HFF-Myc (cell line): ENCODE results near the gene KLHL22.

ENCODE experiments used
- DNase-seq: peaks from one replicate; pipeline ENCODE4 v3.0.0-alpha.2; 2011; ENCODE audit warnings: low read depth; ENCODE audit errors: extremely low read depth
- H3K4me3 ChIP-seq: replicated peaks from 2 replicates; pipeline ENCODE4 v1.5.1; 2011; ENCODE audit warnings: low read depth, mild to moderate bottlenecking, control low read depth, low read length
- CTCF ChIP-seq: IDR thresholded peaks from 2 replicates; pipeline ENCODE4 v1.5.1; 2012; ENCODE audit warnings: mild to moderate bottlenecking, low read depth, low read length, control low read depth; ENCODE audit errors: missing control alignments

The KLHL22 gene

DNA sequence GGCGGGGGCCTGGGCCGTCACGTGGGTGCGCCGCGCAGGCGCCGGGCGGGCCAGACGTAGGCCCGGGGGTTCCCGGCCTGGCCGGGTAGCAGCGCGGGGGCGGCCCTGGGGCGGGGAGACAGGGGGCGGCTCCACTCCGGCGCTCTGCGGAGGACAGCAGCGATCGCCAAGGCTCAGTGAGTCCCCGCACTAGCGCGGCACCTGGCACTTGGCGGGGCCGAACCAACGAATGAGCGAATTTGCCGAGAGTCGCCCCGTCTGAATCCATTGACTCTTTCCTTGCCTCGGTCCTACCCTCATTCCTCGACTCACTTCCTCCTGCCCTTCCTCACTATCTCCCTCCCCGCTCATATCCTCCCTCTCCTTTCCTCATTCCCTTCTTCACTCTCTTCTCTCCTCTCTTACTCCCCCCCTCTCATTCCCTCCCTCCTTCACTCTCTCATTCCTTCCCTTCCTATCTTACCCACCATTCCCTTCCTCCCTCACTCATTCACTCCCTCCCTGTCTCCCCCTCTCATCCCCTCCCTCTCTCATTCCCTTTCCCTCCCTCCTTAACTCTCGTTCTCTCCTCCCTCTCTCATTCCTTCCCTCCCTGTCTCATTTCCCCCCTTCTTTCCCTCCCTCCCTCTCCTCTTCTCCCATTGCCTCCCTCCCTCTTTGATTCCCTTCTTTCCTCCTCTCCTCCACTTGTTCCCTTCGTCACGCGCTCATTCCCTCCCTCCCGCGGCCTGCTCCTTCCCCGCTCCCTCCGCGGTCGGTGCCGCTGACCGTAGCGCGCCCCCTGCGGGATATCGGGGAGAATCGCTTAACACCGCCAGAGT is 476 bp upstream of the KLHL22 start:
- H3K4me3 ChIP-seq, result peak overlapping the region; percentile 62
- DNase-seq, result peak; percentile 46
- TF ChIP-seq CTCF, result peak; percentile 94

GRCh38 chr22:20491346-20491745 is 4.2 kb downstream of the KLHL22 start:
- no peak for TF ChIP-seq CTCF
- no peak overlapping the region for H3K4me3 ChIP-seq
- no peak for DNase-seq

DNA sequence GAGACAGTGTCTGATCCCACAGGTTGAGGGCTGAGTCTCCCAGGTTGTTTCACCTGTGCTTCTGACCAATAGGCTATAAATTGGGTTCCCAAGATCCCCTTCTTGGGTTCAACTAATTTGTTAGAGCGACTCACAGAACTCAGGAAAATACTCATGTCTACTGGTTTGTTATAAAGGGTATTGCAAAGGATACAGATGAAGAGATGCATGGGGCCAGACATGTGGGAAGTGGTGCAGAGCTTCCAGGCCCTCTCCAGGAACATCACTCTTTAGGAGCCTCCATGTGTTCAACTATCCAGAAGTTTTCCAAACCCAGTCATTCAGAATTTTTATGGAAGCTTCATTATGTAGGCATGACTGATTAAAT is 4.7 kb downstream of the KLHL22 start:
- no peak for DNase-seq
- TF ChIP-seq CTCF, result no peak
- H3K4me3 ChIP-seq, result no peak overlapping the region

DNA sequence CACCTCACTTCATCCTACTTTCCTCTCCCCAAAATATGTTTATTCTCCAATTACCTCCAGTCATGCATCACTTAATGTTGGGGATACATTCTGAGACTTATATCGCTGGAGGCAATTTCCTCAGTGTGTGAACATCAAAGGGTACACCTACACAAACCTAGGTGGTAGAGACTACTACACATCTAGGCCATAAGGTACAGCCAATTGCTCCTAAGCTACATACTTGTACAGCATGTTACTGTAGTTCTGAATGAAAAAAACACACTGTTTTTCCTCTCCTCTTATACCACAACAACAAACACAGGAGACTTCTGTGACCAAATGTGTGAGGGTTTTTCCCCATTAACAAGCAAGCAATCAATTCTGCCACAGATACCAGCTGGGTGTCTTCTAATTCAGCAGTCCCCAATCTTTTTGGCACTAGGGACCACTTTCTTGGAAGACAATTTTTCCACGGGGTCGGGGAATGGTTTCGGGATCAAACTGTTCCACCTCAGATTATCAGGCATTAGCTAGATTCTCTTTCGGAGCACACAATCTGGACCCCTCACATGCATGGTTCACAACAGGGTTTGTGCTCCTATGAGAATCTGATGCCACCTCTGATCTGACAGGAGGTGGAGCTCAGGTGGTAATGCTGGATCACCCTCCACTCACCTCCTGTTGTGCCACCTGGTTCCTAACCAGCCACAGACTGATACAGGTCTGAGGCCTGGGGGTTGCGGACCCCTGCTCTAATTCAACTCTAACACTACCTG is 5.2 kb downstream of the KLHL22 start:
- no peak for TF ChIP-seq CTCF
- H3K4me3 ChIP-seq, result no peak overlapping the region
- DNase-seq, result no peak

DNA sequence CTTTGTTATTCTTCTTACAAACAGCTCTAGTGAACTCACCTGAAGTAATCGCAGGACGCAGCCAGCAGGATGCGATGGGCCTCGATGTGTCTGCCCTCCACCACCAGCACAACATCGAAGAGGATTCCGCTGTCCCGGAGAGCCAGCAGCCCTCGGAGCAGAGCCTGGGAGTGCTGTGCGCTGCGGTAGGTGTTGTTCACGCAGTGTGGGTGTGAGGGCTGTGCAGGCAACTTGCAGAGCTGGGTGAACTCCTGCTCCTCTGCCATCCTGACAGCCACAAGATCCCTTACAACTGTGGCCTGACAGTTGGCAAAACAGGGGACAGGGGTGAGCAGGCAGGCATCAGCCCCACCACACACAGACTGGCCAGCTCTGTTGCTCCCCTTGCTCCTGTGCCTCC is 6.6 kb downstream of the KLHL22 start:
- no peak overlapping the region for H3K4me3 ChIP-seq
- no peak for TF ChIP-seq CTCF
- DNase-seq, result no peak

DNA sequence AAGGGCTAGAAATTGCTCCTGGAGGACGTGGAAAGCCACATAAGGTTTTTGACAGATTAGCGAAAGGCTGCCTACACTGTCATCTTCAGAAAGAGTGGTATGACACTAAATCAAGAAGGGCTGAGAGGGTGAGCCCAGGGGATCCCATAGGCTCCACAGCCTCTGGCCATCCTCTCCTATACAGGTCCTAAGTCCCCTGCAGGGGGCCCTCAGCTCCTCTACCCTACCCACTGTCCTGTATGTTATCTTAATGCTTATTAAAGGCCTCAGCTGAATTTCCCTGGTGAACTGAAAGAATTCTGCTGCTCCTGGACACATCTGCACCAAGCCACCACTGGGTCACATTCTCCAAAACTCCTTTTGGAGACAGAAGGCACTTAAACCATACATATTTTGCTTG is 7.9 kb downstream of the KLHL22 start:
- no peak for TF ChIP-seq CTCF
- DNase-seq, result no peak
- no peak overlapping the region for H3K4me3 ChIP-seq
